A673 (cell line): ENCODE data around the gene ARHGAP30.
"Not testable (repeated sequence)": the region's sequence is repeated elsewhere in the genome, so short reads cannot be mapped to it uniquely, and the experiment has no call there.

Experiments used
- EZH2 ChIP-seq: fragments of 200-600 bp; sonication (generic); IDR thresholded peaks from 2 replicates; pipeline ENCODE4 v1.6.1; 2017; ENCODE audit warnings: borderline replicate concordance, low read depth, mild to moderate bottlenecking, mixed read lengths, antibody characterized with exemption, low read length; ENCODE audit not compliant: poor library complexity, severe bottlenecking
- TF ChIP-seq, protein P1 (sequence below): fragments of 300-800, 200-600 bp; sonication (generic); conservative IDR thresholded peaks from 2 replicates; pipeline ENCODE4 v1.5.1; 2017; ENCODE audit warnings: low read depth, mild to moderate bottlenecking, antibody characterized with exemption, low read length, moderate library complexity, mixed read lengths

- TF ChIP-seq, protein P1, sequence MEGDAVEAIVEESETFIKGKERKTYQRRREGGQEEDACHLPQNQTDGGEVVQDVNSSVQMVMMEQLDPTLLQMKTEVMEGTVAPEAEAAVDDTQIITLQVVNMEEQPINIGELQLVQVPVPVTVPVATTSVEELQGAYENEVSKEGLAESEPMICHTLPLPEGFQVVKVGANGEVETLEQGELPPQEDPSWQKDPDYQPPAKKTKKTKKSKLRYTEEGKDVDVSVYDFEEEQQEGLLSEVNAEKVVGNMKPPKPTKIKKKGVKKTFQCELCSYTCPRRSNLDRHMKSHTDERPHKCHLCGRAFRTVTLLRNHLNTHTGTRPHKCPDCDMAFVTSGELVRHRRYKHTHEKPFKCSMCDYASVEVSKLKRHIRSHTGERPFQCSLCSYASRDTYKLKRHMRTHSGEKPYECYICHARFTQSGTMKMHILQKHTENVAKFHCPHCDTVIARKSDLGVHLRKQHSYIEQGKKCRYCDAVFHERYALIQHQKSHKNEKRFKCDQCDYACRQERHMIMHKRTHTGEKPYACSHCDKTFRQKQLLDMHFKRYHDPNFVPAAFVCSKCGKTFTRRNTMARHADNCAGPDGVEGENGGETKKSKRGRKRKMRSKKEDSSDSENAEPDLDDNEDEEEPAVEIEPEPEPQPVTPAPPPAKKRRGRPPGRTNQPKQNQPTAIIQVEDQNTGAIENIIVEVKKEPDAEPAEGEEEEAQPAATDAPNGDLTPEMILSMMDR: not testable (repeated sequence)
- TF ChIP-seq EZH2: not testable (repeated sequence)
Observed at GRCh38 chr1:161026954-161027353, 42.7 kb downstream of the ARHGAP30 start.
